Mesenchymal stem cell (in vitro differentiated cells and primary cell): ENCODE results near the gene TNS1.

Experiments
- DNase-seq: peaks from one replicate; pipeline ENCODE4 v3.0.0-alpha.2; 2013
- H2AFZ ChIP-seq: one replicate; pipeline ENCODE4 v1.6.1; 2013; ENCODE audit warnings: low read depth, mild to moderate bottlenecking, control low read depth, inconsistent platforms, low read length, moderate library complexity
- H2AK5ac ChIP-seq: 2 replicates; pipeline ENCODE4 v1.6.1; 2013; ENCODE audit warnings: low read length, moderate library complexity, mild to moderate bottlenecking, inconsistent platforms; ENCODE audit not compliant: severe bottlenecking
- H2BK120ac ChIP-seq: one replicate; pipeline ENCODE4 v1.6.1; 2013; ENCODE audit warnings: low read depth, mild to moderate bottlenecking, inconsistent platforms, low read length, moderate library complexity
- H2BK12ac ChIP-seq, 2 experiments: one replicate each; pipeline ENCODE4 v1.6.1; 2013; ENCODE audit warnings: inconsistent platforms in 2 of 2, low read length in 2 of 2, mild to moderate bottlenecking in 2 of 2, moderate library complexity in 2 of 2, control low read depth in 1 of 2
- H2BK15ac ChIP-seq: one replicate; pipeline ENCODE4 v1.6.1; 2013; ENCODE audit warnings: mild to moderate bottlenecking, low read depth, inconsistent platforms; ENCODE audit not compliant: poor library complexity, severe bottlenecking
- H2BK5ac ChIP-seq: 2 replicates; pipeline ENCODE4 v1.6.1; 2013; ENCODE audit warnings: low read depth, mild to moderate bottlenecking, low read length, control low read depth, inconsistent platforms; ENCODE audit not compliant: poor library complexity, severe bottlenecking
- H3K14ac ChIP-seq, 2 experiments: one replicate each; pipeline ENCODE4 v1.6.1; 2013; ENCODE audit warnings: inconsistent platforms in 2 of 2, low read length in 2 of 2, control low read depth in 1 of 2, mild to moderate bottlenecking in 1 of 2, moderate library complexity in 1 of 2
- H3K18ac ChIP-seq, 2 experiments: one replicate each; pipeline ENCODE4 v1.6.1; 2013; ENCODE audit warnings: inconsistent platforms in 2 of 2, low read length in 2 of 2, control low read depth in 1 of 2, low read depth in 1 of 2, mild to moderate bottlenecking in 1 of 2
- H3K23ac ChIP-seq, 2 experiments: one replicate each; pipeline ENCODE4 v1.6.1; 2013; ENCODE audit warnings: inconsistent platforms in 2 of 2, low read length in 2 of 2, mild to moderate bottlenecking in 2 of 2, moderate library complexity in 2 of 2, control low read depth in 1 of 2
- H3K27ac ChIP-seq: 2 replicates; pipeline ENCODE4 v1.5.1; 2013; ENCODE audit warnings: mild to moderate bottlenecking, moderate library complexity, low read length, control low read depth, inconsistent platforms; ENCODE audit not compliant: poor library complexity, severe bottlenecking
- H3K27me3 ChIP-seq, 2 experiments: 2 replicates each; pipeline versions ENCODE4 v1.6.1 to v1.7.0; 2013; ENCODE audit warnings: low read length in 2 of 2, mild to moderate bottlenecking in 2 of 2, moderate library complexity in 2 of 2, control low read depth in 1 of 2, inconsistent platforms in 1 of 2; ENCODE audit not compliant: control insufficient read depth in 1 of 2, insufficient read depth in 1 of 2
- H3K36me3 ChIP-seq, 2 experiments: 2 replicates each; pipeline versions ENCODE4 v1.6.1 to v1.7.0; 2013; ENCODE audit warnings: low read length in 2 of 2, control low read depth in 1 of 2, inconsistent platforms in 1 of 2, low read depth in 1 of 2, mild to moderate bottlenecking in 1 of 2; ENCODE audit not compliant: insufficient read depth in 2 of 2, control insufficient read depth in 1 of 2
- H3K4ac ChIP-seq, 2 experiments: one replicate each; pipeline ENCODE4 v1.6.1; 2013; ENCODE audit warnings: inconsistent platforms in 2 of 2, low read length in 2 of 2, mild to moderate bottlenecking in 2 of 2, moderate library complexity in 2 of 2, control low read depth in 1 of 2, low read depth in 1 of 2
- H3K4me1 ChIP-seq: 2 replicates; pipeline ENCODE4 v1.6.1; 2013; ENCODE audit warnings: low read depth, low read length, control low read depth; ENCODE audit not compliant: control insufficient read depth, insufficient read depth
- H3K4me2 ChIP-seq: 2 replicates; pipeline ENCODE4 v1.6.1; 2013; ENCODE audit warnings: low read length, mild to moderate bottlenecking, inconsistent platforms; ENCODE audit not compliant: poor library complexity, severe bottlenecking
- H3K4me3 ChIP-seq, 2 experiments: 2 replicates each; pipeline versions ENCODE4 v1.5.1 to v1.7.0; 2013; ENCODE audit warnings: low read length in 2 of 2, mild to moderate bottlenecking in 2 of 2, control low read depth in 1 of 2, low read depth in 1 of 2; ENCODE audit not compliant: insufficient read depth in 1 of 2
- H3K79me1 ChIP-seq: replicated peaks from 2 replicates; pipeline ENCODE4 v1.6.1; 2013; ENCODE audit warnings: mild to moderate bottlenecking, control low read depth, low read length, inconsistent platforms; ENCODE audit not compliant: poor library complexity, severe bottlenecking
- H3K9ac ChIP-seq: 2 replicates; pipeline ENCODE4 v1.7.0; 2013; ENCODE audit warnings: mild to moderate bottlenecking, low read length, moderate library complexity
- H3K9me3 ChIP-seq: 2 replicates; pipeline ENCODE4 v1.7.0; 2013; ENCODE audit warnings: mild to moderate bottlenecking, low read length; ENCODE audit not compliant: control insufficient read depth
- H4K8ac ChIP-seq: one replicate; pipeline ENCODE4 v1.6.1; 2013; ENCODE audit warnings: inconsistent platforms, mild to moderate bottlenecking, low read length, moderate library complexity
- H4K91ac ChIP-seq: one replicate; pipeline ENCODE4 v1.6.1; 2013; ENCODE audit warnings: mild to moderate bottlenecking, low read length, inconsistent platforms
- WGBS: methylation state at CpG from one replicate; pipeline ENCODE4 v1.1.7; 2013; ENCODE audit warnings: mixed read lengths; 5-methylcytosine and 5-hydroxymethylcytosine counted together

TNS1 gene

GRCh38 chr2:217875556-217876252, 127.1 kb downstream of the TNS1 start:
- Histone ChIP-seq H3K36me3 (peaks cover 69 to 97% of the 10 kb centered on the region in 2 experiments), H3K4me2 (no peak overlapping the region), H3K23ac (no peak overlapping the region), H3K9me3 (no peaks in the 10 kb centered on the region), H4K91ac (no peak overlapping the region), H3K27ac (no peak overlapping the region), H4K8ac (no peak overlapping the region), H2BK15ac (no peak overlapping the region), H3K4me1 (peaks cover 7% of the 10 kb centered on the region), H2BK5ac (no peak overlapping the region), H3K4ac (no peak overlapping the region), H2AFZ (no peak overlapping the region), H3K4me3 (no peak overlapping the region), H3K18ac (no peak overlapping the region), H3K14ac (peak overlapping the region in 1 of 2 experiments; percentile 35), H3K27me3 (no peaks in the 10 kb centered on the region), H3K9ac (peak overlapping the region; percentile 14), H3K79me1 (peaks cover 28% of the 10 kb centered on the region), H2AK5ac (no peak overlapping the region), H2BK12ac (no peak overlapping the region), H2BK120ac (no peak overlapping the region)
- DNase-seq: no peak
- WGBS: 97% methylated on average over 4 of the region's 4 CpGs

DNA sequence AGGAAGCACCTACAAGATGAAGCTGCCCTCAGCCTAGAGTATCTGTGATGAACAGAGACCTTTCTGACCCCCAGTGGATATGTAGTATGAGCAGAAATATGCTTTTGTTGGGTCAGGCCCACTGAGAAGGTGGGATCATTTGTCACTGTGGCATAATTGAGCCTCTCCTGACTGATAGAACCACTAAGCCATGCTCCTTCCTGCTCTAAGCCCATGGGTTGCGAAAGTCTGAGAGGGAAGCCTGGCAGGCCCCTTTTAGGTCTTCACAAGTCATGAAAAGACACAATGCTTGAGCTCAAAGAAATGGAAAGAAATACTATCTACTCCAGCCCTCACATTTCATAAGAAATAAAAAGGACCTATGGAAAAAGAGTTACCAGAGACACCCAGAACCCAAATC, 127.7 kb downstream of the TNS1 start:
- H3K14ac ChIP-seq: no peak overlapping the region
- peaks cover 31% of the 10 kb centered on the region for H3K79me1 ChIP-seq
- no peak for DNase-seq
- no peak overlapping the region for H2BK120ac ChIP-seq
- no peak overlapping the region for H3K4me2 ChIP-seq
- H2BK5ac ChIP-seq: no peak overlapping the region
- H2AFZ ChIP-seq: no peak overlapping the region
- H2BK15ac ChIP-seq: no peak overlapping the region
- no peak overlapping the region for H3K18ac ChIP-seq
- 100% methylated on average over 1 of the region's 1 CpG for WGBS
- no peak overlapping the region for H3K9ac ChIP-seq
- H3K36me3 ChIP-seq: peaks cover 69 to 97% of the 10 kb centered on the region in 2 experiments
- no peak overlapping the region for H2AK5ac ChIP-seq
- no peak overlapping the region for H2BK12ac ChIP-seq
- no peaks in the 10 kb centered on the region for H3K27me3 ChIP-seq
- peaks cover 4% of the 10 kb centered on the region for H3K4me1 ChIP-seq
- H3K4me3 ChIP-seq: no peak overlapping the region
- H3K27ac ChIP-seq: no peak overlapping the region
- H3K23ac ChIP-seq: no peak overlapping the region
- no peaks in the 10 kb centered on the region for H3K9me3 ChIP-seq
- H4K8ac ChIP-seq: no peak overlapping the region
- no peak overlapping the region for H3K4ac ChIP-seq
- no peak overlapping the region for H4K91ac ChIP-seq

GRCh38 chr2:217873371-217873770, 129.4 kb downstream of the TNS1 start:
- no peaks in the 10 kb centered on the region for H3K9me3 ChIP-seq
- H3K18ac ChIP-seq: no peak overlapping the region
- H2AFZ ChIP-seq: no peak overlapping the region
- peaks cover 5% of the 10 kb centered on the region for H3K4me1 ChIP-seq
- H2BK15ac ChIP-seq: no peak overlapping the region
- H2BK12ac ChIP-seq: no peak overlapping the region
- no peak overlapping the region for H4K91ac ChIP-seq
- H2BK5ac ChIP-seq: no peak overlapping the region
- no peak overlapping the region for H2BK120ac ChIP-seq
- no peak overlapping the region for H3K4me2 ChIP-seq
- H2AK5ac ChIP-seq: no peak overlapping the region
- no peak overlapping the region for H3K23ac ChIP-seq
- H3K27me3 ChIP-seq: no peaks in the 10 kb centered on the region
- H3K14ac ChIP-seq: no peak overlapping the region
- H3K9ac ChIP-seq: no peak overlapping the region
- no peak overlapping the region for H3K4me3 ChIP-seq
- H3K79me1 ChIP-seq: peaks cover 29% of the 10 kb centered on the region
- H3K4ac ChIP-seq: no peak overlapping the region
- H3K36me3 ChIP-seq: peaks cover 64 to 90% of the 10 kb centered on the region in 2 experiments
- 85% methylated on average over 8 of the region's 8 CpGs for WGBS
- H3K27ac ChIP-seq: no peak overlapping the region
- H4K8ac ChIP-seq: no peak overlapping the region
- no peak for DNase-seq

DNA sequence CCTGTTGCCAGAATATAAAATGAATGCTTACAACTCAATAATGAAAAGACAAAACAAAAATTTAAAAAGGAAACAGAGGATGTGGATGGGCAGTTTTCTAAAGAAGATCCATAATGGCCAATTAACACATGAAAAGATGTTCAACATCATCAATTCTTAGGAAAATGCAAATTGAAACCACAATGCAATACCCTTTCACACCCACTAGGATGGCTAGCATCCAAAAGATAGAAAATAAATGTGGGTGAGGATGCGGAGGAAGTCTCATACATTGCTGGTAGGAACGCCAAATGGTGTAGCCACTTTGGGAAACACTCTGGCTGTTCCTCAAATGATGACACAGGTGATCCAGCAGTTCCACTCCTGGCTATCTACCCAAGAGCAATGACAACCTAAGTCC, 130.5 kb downstream of the TNS1 start:
- Histone ChIP-seq H2BK12ac (no peak overlapping the region), H3K79me1 (peaks cover 25% of the 10 kb centered on the region), H3K27ac (no peak overlapping the region), H3K9me3 (no peaks in the 10 kb centered on the region), H2BK5ac (no peak overlapping the region), H3K23ac (no peak overlapping the region), H3K4me1 (peaks cover 5% of the 10 kb centered on the region), H2BK120ac (no peak overlapping the region), H4K91ac (no peak overlapping the region), H3K36me3 (peaks cover 60 to 90% of the 10 kb centered on the region in 2 experiments), H2AK5ac (no peak overlapping the region), H2BK15ac (no peak overlapping the region), H3K18ac (no peak overlapping the region), H3K4me2 (no peak overlapping the region), H3K4ac (no peak overlapping the region), H3K27me3 (no peaks in the 10 kb centered on the region), H2AFZ (no peak overlapping the region), H3K4me3 (no peak overlapping the region), H3K14ac (no peak overlapping the region), H3K9ac (no peak overlapping the region), H4K8ac (no peak overlapping the region)
- no peak for DNase-seq
- 100% methylated on average over 2 of the region's 2 CpGs for WGBS
